Measurements from ENCODE around the gene PAFAH1B1. TPM values are rescaled to one million over a fixed set of nuclear protein-coding genes. Genes with fewer than 3 reads are reported as not detected.

The PAFAH1B1 gene
- total RNA-seq, 1 experiment from 2014 or later, result 49.1 TPM

GRCh38 chr17:2551928-2552327 is 41.5 kb upstream of the PAFAH1B1 start:
- H4K20me1 ChIP-seq (ENCODE audit: low read length), result no peaks in the 10 kb centered on the region
- H3K27ac ChIP-seq (ENCODE audit: low read length), result no peak overlapping the region
- DNase-seq, result no peak
- no peaks in the 10 kb centered on the region for H3K9me2 ChIP-seq (replicated peaks; ENCODE audit: low read length)
- ATAC-seq, result no peak
- H3K79me2 ChIP-seq (ENCODE audit: low read length), result no peaks in the 10 kb centered on the region
- intact Hi-C loops (cut with micrococcal nuclease), result no loop called here
- no peak overlapping the region for H3K4me2 ChIP-seq (ENCODE audit: low read length)
- no peaks in the 10 kb centered on the region for H3F3A ChIP-seq (ENCODE audit: low read length, unreplicated experiment)
- no peak overlapping the region for H3K4me3 ChIP-seq (ENCODE audit: low read length)
- H3K4me1 ChIP-seq (ENCODE audit: insufficient read depth, low read length), result no peaks in the 10 kb centered on the region
- CTCF ChIA-PET, result no interaction called here
- TF ChIP-seq EZH2 (IDR thresholded peaks at IDR 0.05; ENCODE audit: low read length, unreplicated experiment) (no peak), EZH2phosphoT487 (IDR thresholded peaks at IDR 0.05; ENCODE audit: borderline replicate concordance, low read length) (no peak)
- TF ChIP-seq, protein P1, sequence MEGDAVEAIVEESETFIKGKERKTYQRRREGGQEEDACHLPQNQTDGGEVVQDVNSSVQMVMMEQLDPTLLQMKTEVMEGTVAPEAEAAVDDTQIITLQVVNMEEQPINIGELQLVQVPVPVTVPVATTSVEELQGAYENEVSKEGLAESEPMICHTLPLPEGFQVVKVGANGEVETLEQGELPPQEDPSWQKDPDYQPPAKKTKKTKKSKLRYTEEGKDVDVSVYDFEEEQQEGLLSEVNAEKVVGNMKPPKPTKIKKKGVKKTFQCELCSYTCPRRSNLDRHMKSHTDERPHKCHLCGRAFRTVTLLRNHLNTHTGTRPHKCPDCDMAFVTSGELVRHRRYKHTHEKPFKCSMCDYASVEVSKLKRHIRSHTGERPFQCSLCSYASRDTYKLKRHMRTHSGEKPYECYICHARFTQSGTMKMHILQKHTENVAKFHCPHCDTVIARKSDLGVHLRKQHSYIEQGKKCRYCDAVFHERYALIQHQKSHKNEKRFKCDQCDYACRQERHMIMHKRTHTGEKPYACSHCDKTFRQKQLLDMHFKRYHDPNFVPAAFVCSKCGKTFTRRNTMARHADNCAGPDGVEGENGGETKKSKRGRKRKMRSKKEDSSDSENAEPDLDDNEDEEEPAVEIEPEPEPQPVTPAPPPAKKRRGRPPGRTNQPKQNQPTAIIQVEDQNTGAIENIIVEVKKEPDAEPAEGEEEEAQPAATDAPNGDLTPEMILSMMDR (conservative IDR thresholded peaks at IDR 0.05; ENCODE audit: low read depth, low read length), result no peak
- H2AFZ ChIP-seq (ENCODE audit: low read length), result no peak overlapping the region
- POLR2A ChIA-PET (ENCODE audit: unreplicated experiment), result no interaction called here
- H3K9ac ChIP-seq (ENCODE audit: low read length), result no peak overlapping the region
- H3K9me3 ChIP-seq (ENCODE audit: low read length), result no peaks in the 10 kb centered on the region
- no peaks in the 10 kb centered on the region for H3K36me3 ChIP-seq (ENCODE audit: low read depth, low read length)
- H3K27me3 ChIP-seq (ENCODE audit: low read length), result no peaks in the 10 kb centered on the region
- no TSS peak for BruUV-seq (replicated peaks)

DNA sequence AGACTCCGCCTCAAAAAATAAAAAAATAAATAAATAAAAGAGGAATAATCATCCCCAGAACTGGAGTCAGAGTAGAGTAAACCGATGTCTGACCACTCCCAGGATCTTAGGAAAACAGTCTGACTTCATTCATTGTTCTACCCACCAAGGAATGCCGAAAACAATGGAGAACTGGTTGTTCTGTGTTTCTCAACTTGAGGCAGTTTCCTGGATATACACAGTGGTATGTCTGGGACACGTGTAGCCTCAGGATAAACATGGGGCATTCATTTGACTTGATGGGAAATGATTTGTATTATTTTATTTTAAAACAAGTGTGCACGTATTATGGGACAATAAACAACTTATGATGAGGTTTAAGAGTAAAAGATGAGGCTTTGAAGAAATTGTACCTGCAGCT is 32.8 kb upstream of the PAFAH1B1 start:
- ATAC-seq (no peak), DNase-seq (no peak)
- intact Hi-C loops (cut with micrococcal nuclease), result no loop called here
- BruUV-seq (replicated peaks), result no TSS peak
- Histone ChIP-seq H2AFZ (ENCODE audit: low read length) (no peak overlapping the region), H3K36me3 (ENCODE audit: low read depth, low read length) (no peaks in the 10 kb centered on the region), H3K27me3 (ENCODE audit: low read length) (no peaks in the 10 kb centered on the region), H3K9me2 (replicated peaks; ENCODE audit: low read length) (no peaks in the 10 kb centered on the region), H4K20me1 (ENCODE audit: low read length) (no peaks in the 10 kb centered on the region), H3K4me1 (ENCODE audit: insufficient read depth, low read length) (peaks cover 7% of the 10 kb centered on the region; the same call in 1 of the 2 replicates), H3F3A (ENCODE audit: low read length, unreplicated experiment) (no peaks in the 10 kb centered on the region), H3K9ac (ENCODE audit: low read length) (no peak overlapping the region), H3K27ac (ENCODE audit: low read length) (no peak overlapping the region), H3K79me2 (ENCODE audit: low read length) (no peaks in the 10 kb centered on the region), H3K9me3 (ENCODE audit: low read length) (no peaks in the 10 kb centered on the region), H3K4me2 (ENCODE audit: low read length) (no peak overlapping the region), H3K4me3 (ENCODE audit: low read length) (no peak overlapping the region)
- CTCF ChIA-PET, result no interaction called here
- TF ChIP-seq EZH2 (IDR thresholded peaks at IDR 0.05; ENCODE audit: low read length, unreplicated experiment) (no peak), EZH2phosphoT487 (IDR thresholded peaks at IDR 0.05; ENCODE audit: borderline replicate concordance, low read length) (no peak)
- TF ChIP-seq, protein P1 (conservative IDR thresholded peaks at IDR 0.05; ENCODE audit: low read depth, low read length), result no peak
- POLR2A ChIA-PET (ENCODE audit: unreplicated experiment), result no interaction called here

GRCh38 chr17:2562162-2562858 is 31.1 kb upstream of the PAFAH1B1 start:
- intact Hi-C loops (cut with micrococcal nuclease), result no loop called here
- no peaks in the 10 kb centered on the region for H3F3A ChIP-seq (ENCODE audit: low read length, unreplicated experiment)
- H2AFZ ChIP-seq (ENCODE audit: low read length), result no peak overlapping the region
- H3K9me2 ChIP-seq (replicated peaks; ENCODE audit: low read length), result no peaks in the 10 kb centered on the region
- H4K20me1 ChIP-seq (ENCODE audit: low read length), result no peaks in the 10 kb centered on the region
- H3K4me1 ChIP-seq (ENCODE audit: insufficient read depth, low read length), result peaks cover 7% of the 10 kb centered on the region; the same call in 1 of the 2 replicates
- H3K27ac ChIP-seq (ENCODE audit: low read length), result no peak overlapping the region
- H3K4me2 ChIP-seq (ENCODE audit: low read length), result no peak overlapping the region
- TF ChIP-seq, protein P1 (conservative IDR thresholded peaks at IDR 0.05; ENCODE audit: low read depth, low read length), result no peak
- TF ChIP-seq EZH2phosphoT487 (IDR thresholded peaks at IDR 0.05; ENCODE audit: borderline replicate concordance, low read length), result no peak
- no peak for TF ChIP-seq EZH2 (IDR thresholded peaks at IDR 0.05; ENCODE audit: low read length, unreplicated experiment)
- H3K9ac ChIP-seq (ENCODE audit: low read length), result no peak overlapping the region
- no TSS peak for BruUV-seq (replicated peaks)
- no peaks in the 10 kb centered on the region for H3K9me3 ChIP-seq (ENCODE audit: low read length)
- CTCF ChIA-PET, result interaction anchor here (0.6 kb wide), 1 partner anchor 223 kb away, joined by 3 read pairs; no protein-coding TSS in a partner anchor
- POLR2A ChIA-PET (ENCODE audit: unreplicated experiment), result no interaction called here
- DNase-seq (no peak), ATAC-seq (no peak)
- H3K4me3 ChIP-seq (ENCODE audit: low read length), result no peak overlapping the region
- H3K27me3 ChIP-seq (ENCODE audit: low read length), result no peaks in the 10 kb centered on the region
- no peaks in the 10 kb centered on the region for H3K79me2 ChIP-seq (ENCODE audit: low read length)
- H3K36me3 ChIP-seq (ENCODE audit: low read depth, low read length), result no peaks in the 10 kb centered on the region

Measured in PC-3 (cell line).